ENCODE data around the gene MRPL58.
"Not testable (repeated sequence)": the region's sequence is repeated elsewhere in the genome, so short reads cannot be mapped to it uniquely, and the experiment has no call there.

Gene MRPL58

DNA sequence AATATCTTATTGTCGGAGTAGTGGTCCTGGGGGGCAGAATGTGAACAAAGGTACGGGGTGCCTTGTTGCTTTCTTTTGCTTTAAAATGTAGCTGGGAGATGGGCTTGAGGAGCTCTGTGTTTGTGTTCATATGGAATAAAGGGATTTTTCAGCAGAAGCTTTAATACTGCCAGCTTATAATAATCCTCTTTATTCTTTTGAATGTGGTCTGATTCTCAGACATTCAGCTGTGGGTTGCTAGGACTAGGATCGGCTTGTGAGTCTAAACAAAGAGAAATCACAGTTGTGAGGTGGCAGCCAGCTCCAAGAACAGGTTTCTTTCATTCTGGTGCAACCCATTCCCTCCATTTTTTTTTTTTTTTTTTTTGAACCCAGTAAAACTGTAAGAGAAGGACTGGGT lies 7.2 kb downstream of the MRPL58 start:
- no peak for DNase-seq

- no peak for DNase-seq
Measured at GRCh38 chr17:75020331-75021110, 8.1 kb downstream of the MRPL58 start.

GRCh38 chr17:75024686-75025397 lies 12.4 kb downstream of the MRPL58 start:
- DNase-seq, result no peak

GRCh38 chr17:75025398-75025734 lies 12.9 kb downstream of the MRPL58 start:
- DNase-seq, result not testable (repeated sequence)

GRCh38 chr17:75026650-75027049 lies 14.2 kb downstream of the MRPL58 start:
- DNase-seq, result not testable (repeated sequence)

DNA sequence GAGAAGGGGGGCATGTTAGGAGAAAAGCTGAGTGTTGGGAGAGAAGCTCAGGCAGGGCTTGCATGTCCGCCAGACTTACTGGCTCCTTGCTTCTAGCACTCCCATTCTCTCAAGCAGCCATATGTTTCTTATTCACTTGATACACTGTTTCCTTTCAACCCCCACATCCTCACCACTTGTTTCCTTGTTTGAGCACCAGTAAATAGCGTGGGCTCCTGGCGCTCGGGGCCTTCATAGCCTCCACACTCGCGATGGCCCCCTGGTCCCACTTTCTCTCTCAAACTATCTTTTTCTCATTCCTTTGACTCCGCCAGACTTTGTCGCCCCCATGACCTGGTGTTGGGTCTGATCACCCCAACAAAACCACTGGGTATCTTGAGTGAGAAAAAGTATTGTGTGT lies 17.7 kb downstream of the MRPL58 start:
- no peak for DNase-seq

DNA sequence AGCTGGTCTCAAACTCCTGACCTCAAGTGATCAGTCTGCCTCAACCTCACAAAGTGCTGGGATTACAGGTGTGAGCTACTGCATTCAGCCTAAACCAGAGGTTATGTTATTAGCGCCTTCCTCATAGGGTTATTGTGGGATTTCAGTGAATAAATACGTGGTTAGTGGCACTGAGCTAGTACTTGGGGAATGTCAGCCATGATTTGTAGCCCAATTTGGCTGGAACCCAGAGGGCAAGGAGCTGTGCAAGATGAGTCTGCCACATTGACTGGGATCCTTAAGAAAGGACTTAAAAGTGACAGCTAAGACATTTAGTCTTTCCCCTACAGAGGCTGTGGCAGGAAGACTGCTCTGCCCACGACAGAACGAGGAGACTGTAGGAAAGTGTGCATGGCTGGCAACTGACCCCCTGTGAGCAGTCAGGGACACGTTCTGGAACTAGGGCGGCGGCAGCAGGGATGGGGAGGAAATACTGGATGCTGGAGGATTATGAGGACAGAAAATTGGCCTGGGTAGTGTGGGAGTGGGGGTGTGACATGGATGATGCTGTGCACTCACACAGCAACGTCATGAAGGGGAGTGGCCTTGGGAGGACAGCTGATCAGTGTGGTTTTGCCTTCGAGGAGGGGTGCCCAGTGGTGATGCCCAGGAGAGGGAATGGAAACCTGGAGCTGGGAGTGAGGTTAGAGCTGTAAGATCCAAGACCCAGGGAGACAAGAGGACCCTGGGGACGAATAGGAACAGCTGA lies 19.7 kb downstream of the MRPL58 start:
- DNase-seq, result peak; percentile 79

- no peak for DNase-seq
Measured at GRCh38 chr17:75032720-75033280, 20.3 kb downstream of the MRPL58 start.

DNA sequence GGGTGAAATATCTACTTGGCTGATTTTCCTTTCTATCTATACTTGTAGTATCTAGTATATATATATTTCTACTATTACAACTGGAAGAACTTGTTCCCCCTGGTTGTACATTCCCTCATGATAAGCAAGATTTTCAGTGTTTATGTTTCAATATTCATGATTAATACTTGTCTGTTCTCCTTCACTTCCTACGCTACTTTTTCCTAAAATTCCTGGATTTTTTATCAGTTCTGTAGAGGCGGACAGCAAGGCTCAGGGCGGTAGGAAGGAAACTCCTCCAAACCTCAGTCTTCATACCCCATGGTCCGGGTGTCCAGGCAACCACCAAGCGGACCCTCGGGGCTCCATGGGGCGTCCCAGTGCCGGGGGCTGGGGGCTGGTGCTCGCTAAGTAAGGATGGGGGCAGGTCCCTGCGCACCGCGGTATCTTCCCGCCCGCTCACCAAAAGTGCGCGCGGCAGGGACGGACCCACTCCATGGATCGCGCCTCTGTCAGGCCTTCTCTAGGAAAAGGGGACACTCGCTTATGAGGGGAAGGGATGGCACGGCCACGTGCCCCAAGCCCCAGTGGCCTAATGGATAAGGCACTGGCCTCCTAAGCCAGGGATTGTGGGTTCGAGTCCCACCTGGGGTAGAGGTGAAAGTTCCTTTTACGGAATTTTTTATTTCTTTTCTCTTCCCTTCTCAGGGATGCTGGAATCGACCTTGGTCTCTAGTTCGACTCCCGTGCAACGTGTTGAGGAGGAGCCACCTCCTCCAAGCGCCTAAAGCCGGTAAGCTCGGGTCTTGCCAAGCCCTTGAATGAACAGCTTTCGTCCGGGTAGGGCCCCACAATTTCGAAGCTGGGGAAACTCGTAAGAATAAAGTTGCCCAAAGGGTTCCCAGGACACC lies 21.1 kb downstream of the MRPL58 start:
- DNase-seq, result peak; percentile 83

- peak; percentile 80 for DNase-seq
Measured at GRCh38 chr17:75034236-75034908, 21.9 kb downstream of the MRPL58 start.

DNA sequence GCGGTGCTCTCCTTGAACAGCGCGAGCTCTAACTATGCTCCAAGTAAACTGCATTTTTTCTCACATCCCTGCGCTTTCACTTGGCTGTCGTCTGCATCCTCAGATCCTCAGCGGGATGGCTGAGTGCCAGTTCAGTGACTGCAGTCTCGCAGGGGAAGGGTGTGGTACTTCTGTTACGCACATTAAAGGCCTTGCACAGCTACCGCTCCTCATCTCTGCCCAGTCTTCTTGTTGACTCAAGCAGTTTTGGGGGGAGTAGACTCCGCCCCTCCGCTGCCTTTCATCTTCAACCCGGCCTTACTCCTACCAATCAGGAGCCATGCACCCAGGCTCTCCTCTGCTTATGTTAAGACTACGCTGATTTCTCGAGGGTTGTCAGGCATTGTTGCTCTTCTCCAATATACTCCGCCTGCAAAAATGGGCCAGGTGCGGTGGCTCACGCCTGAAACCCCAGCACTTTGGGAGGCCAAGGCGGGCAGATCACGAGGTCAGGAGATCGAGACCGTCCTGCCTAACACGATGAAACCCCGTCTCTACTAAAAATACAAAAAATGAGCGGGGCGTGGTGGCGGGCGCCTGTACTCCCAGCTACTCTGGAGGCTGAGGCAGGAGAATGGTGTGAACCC lies 24.3 kb downstream of the MRPL58 start:
- peak; percentile 13 for DNase-seq

DNA sequence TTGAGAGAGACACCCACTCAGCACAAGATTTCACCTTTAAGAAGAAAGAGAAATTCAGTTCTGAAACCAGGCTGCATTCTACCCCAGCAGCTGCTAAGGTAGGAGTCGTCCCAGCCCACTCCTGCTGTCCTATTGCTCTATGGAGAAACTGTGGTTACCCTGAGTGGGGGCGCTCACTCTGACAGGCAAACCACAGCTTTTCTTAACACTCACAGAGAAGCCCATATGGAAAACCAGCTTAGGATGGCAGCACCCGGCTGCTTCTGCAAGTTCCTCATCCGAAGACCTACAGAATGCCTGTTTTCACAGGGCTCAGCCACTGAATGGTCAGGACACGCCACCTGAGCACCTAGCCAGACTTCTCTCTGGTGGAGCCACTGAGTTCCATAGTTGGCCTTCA lies 26.8 kb downstream of the MRPL58 start:
- no peak for DNase-seq

DNA sequence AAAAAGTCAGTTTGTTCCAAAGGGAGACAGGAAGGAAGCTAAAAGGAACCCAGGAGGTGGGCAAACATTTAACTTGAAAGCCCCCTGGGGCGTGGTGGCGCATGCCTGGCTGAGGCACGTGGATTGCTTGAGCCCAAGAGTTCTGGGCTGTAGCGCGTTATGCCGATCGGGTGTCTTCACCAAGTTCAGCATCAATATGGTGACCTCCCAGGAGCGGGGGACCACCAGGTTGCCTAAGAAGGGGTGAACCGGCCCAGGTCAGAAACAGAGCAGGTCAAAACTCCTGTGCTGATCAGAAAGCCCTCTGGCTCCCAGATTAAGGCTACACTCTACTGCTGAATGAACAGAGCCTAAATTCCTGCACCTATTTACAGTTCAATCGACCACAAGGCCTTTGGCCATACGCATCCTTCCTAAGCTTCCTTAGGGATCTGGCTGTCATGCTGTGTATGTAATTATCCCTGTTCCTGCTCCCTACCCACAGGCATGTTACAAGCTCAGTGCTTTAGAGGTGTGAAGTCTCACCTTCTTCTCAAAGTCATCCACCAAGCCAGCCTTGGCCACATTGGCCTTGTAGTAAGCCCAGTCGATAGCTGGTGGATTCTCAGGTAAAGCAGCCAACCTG lies 29.3 kb downstream of the MRPL58 start:
- DNase-seq, result no peak

GRCh38 chr17:75043789-75044188 lies 31.3 kb downstream of the MRPL58 start:
- not testable (repeated sequence) for DNase-seq

DNA sequence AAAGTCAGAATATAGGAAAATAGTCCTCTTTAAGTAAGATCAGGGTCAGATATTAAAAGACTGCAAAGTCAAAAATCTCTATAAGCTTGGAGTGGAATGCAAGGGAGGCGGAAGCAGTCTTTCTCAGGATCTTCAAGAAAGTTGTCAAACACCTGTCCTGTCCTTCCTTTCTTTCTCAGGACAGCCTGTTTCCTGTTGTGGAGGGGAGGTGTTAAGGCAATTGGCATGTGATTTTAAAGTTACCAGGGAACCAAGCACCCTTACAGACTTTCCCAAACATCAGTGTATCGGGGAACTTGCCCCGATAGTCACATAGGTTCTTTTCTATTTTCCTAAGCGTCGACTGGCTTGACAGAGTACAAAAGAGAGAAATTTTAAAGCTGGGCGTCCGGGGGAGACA lies 32.2 kb downstream of the MRPL58 start:
- no peak for DNase-seq

GRCh38 chr17:75045946-75046406 lies 33.5 kb downstream of the MRPL58 start:
- DNase-seq, result not testable (repeated sequence)

- peak; percentile 96 for DNase-seq
Measured at GRCh38 chr17:75046407-75047289, 34.2 kb downstream of the MRPL58 start, which contains the start of the genes ATP5PD and KCTD2. TSS of gene ATP5PD (minus strand) at chr17:75046969. CDS start at chr17:75042650, 4,319 bp downstream. TSS of gene KCTD2 (plus strand) at chr17:75047225. CDS start at chr17:75047251, 26 bp downstream.

DNA sequence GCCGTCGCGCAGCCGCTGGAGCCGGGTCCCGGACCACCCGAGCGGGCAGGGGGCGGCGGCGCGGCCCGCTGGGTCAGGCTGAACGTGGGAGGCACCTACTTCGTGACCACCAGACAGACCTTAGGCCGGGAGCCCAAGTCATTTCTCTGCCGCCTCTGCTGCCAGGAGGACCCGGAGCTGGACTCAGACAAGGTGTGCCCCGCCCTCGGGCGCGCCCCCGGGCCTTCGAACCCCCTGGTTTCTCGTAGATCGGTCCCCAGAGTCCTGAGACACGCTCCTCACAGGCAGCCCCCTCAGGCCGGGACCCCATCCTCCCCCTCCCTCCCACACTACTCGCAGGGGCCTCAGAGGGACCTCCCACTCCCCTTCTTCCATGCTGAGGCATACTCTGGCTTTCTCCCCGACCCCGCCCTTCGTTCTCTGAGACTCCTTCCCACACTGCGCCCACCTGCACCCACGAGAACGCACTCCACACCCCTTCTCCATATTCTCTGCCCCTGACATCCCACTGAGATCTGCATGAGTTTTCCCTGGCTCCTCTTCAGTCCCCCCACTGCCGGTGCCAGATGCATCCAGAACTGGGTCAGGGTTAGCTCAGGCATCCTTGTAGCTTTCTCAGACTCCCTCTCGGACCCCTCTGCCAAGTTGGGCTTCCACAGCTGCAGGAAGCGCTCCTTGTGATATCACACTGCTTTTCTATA lies 35.1 kb downstream of the MRPL58 start:
- DNase-seq, result no peak

Data from HCEC 1CT (cell line).